GM19438 (cell line): ENCODE results near the gene ZNF644.

Source experiments
- ATAC-seq: cut with Tn5 transposase; IDR thresholded peaks from one replicate; pipeline ENCODE4 v1.9.1; 2021; ENCODE audit warnings: low read depth; ENCODE audit not compliant: unreplicated experiment

ZNF644 gene

GRCh38 chr1:91024481-91025119 is 2.8 kb upstream of the ZNF644 start:
- no peak for ATAC-seq

GRCh38 chr1:91022518-91022929 is 689 bp upstream of the ZNF644 start:
- ATAC-seq: peak; percentile 7

- ATAC-seq: peak; percentile 41
These were observed 709 bp downstream of the ZNF644 start for GRCh38 chr1:91020967-91021685.

- ATAC-seq: no peak
These were observed 1.3 kb downstream of the ZNF644 start for GRCh38 chr1:91020486-91020885.

GRCh38 chr1:91018006-91018405 is 3.8 kb downstream of the ZNF644 start:
- ATAC-seq: no peak

- no peak for ATAC-seq
These were observed 5.9 kb downstream of the ZNF644 start for GRCh38 chr1:91015794-91016550.

- ATAC-seq: no peak
These were observed 6.5 kb downstream of the ZNF644 start for GRCh38 chr1:91015358-91015780.

- ATAC-seq: no peak
These were observed 7.4 kb downstream of the ZNF644 start for GRCh38 chr1:91014475-91014874.

GRCh38 chr1:91013302-91013701 is 8.5 kb downstream of the ZNF644 start:
- no peak for ATAC-seq

- ATAC-seq: no peak
These were observed 9.6 kb downstream of the ZNF644 start for GRCh38 chr1:91012196-91012595.

- ATAC-seq: no peak
These were observed 10.1 kb downstream of the ZNF644 start for GRCh38 chr1:91011726-91012125.

GRCh38 chr1:91007827-91008226 is 14.0 kb downstream of the ZNF644 start:
- no peak for ATAC-seq

GRCh38 chr1:91007092-91007491 is 14.7 kb downstream of the ZNF644 start:
- ATAC-seq: no peak

- ATAC-seq: no peak
These were observed 15.5 kb downstream of the ZNF644 start for GRCh38 chr1:91006113-91006908.

- ATAC-seq: no peak
These were observed 16.6 kb downstream of the ZNF644 start for GRCh38 chr1:91005285-91005684.

GRCh38 chr1:91004145-91004544 is 17.7 kb downstream of the ZNF644 start:
- ATAC-seq: no peak

GRCh38 chr1:90996742-90997413 is 25.0 kb downstream of the ZNF644 start:
- ATAC-seq: no peak

- no peak for ATAC-seq
These were observed 26.4 kb downstream of the ZNF644 start for GRCh38 chr1:90995311-90995894.

GRCh38 chr1:90994461-90994860 is 27.4 kb downstream of the ZNF644 start:
- no peak for ATAC-seq

- ATAC-seq: no peak
These were observed 28.6 kb downstream of the ZNF644 start for GRCh38 chr1:90993245-90993644.
